ENCODE results near the gene FBXO41. TPM values are rescaled to one million over a fixed set of nuclear protein-coding genes. Genes with fewer than 3 reads are reported as not detected.

The FBXO41 gene
- total RNA-seq, 3 donors from 2014 or later (not counting 1 experiment from before 2014, with no cell fraction given), result 11.5 to 16.4 (median 13.8) TPM

GRCh38 chr2:73244580-73244979 is 39.7 kb downstream of the FBXO41 start:
- H3K9me3 ChIP-seq (ENCODE audit: control insufficient read depth, insufficient read depth, low read length), result no peaks in the 10 kb centered on the region
- Mint-ChIP-seq H3K9me3 (no peaks in the 10 kb centered on the region), H3K27me3 (ENCODE audit: low read depth in 2 of 2) (no peaks in the 10 kb centered on the region), H3K36me3 (peaks cover 22% of the 10 kb centered on the region), H3K4me1 (peaks cover 0 to 13% of the 10 kb centered on the region in 2 donors), H3K27ac (no peak overlapping the region), H3K4me3 (no peak overlapping the region)
- 88% methylated on average over 3 of the region's 3 CpGs for WGBS (ENCODE audit: insufficient coverage)
- no peaks in the 10 kb centered on the region for H3K4me1 ChIP-seq (ENCODE audit: control insufficient read depth, insufficient read depth, low read length)
- H3K36me3 ChIP-seq (ENCODE audit: control insufficient read depth, insufficient read depth, low read length), result peaks cover 86% of the 10 kb centered on the region
- TF ChIP-seq, protein P1, sequence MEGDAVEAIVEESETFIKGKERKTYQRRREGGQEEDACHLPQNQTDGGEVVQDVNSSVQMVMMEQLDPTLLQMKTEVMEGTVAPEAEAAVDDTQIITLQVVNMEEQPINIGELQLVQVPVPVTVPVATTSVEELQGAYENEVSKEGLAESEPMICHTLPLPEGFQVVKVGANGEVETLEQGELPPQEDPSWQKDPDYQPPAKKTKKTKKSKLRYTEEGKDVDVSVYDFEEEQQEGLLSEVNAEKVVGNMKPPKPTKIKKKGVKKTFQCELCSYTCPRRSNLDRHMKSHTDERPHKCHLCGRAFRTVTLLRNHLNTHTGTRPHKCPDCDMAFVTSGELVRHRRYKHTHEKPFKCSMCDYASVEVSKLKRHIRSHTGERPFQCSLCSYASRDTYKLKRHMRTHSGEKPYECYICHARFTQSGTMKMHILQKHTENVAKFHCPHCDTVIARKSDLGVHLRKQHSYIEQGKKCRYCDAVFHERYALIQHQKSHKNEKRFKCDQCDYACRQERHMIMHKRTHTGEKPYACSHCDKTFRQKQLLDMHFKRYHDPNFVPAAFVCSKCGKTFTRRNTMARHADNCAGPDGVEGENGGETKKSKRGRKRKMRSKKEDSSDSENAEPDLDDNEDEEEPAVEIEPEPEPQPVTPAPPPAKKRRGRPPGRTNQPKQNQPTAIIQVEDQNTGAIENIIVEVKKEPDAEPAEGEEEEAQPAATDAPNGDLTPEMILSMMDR (IDR thresholded peaks at IDR 0.05), result no peak
- H3K4me3 ChIP-seq (ENCODE audit: low read length), result no peak overlapping the region
- no peaks in the 10 kb centered on the region for H3K27me3 ChIP-seq (ENCODE audit: control insufficient read depth, insufficient read depth, low read length)
- DNase-seq (no peak), ATAC-seq (no peak)
- no peak overlapping the region for H3K27ac ChIP-seq (ENCODE audit: low read length)
- intact Hi-C loops (cut with micrococcal nuclease), result no loop called here

DNA sequence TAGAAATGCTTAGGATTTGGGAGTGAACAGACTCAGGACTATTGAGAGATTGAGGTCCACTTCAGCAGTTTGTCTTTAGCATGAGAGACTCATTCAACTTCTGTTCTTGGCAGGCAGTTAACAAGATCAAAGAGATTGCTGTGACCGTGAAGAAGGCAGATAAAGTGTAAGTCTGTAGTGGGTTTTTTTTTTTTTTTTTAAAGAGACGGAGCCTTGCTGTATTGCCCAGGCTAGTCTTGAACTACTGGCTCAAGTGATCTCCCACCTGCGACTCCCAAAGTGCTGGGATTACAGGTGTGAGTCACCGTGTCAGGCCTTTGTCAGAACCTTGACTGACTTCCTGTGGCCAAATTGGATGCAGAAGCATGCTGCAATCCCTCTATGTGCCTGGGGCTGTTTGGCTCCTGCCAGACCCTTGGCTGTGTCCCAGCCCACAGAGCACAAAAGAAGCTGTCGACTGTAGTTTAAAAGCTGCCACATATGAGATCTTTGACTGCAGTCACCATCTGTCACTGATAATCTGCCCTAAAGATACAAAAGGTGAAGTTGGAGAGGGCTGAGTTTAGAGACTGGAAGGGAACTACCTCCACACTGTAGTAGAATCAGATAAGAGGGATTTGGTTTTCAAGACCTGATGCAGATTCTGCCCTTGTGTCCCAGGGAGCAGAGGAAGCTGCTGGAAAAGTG is 40.3 kb downstream of the FBXO41 start:
- WGBS (ENCODE audit: insufficient coverage), result 75% methylated on average over 5 of the region's 5 CpGs

GRCh38 chr2:73239776-73240175 is 44.5 kb downstream of the FBXO41 start:
- H3K4me3 Mint-ChIP-seq, result no peak overlapping the region
- Histone ChIP-seq H3K9me3 (ENCODE audit: control insufficient read depth, insufficient read depth, low read length) (no peaks in the 10 kb centered on the region), H3K4me3 (ENCODE audit: low read length) (no peak overlapping the region), H3K27ac (ENCODE audit: low read length) (no peak overlapping the region), H3K36me3 (ENCODE audit: control insufficient read depth, insufficient read depth, low read length) (peaks cover 46% of the 10 kb centered on the region), H3K4me1 (ENCODE audit: control insufficient read depth, insufficient read depth, low read length) (peaks cover 5% of the 10 kb centered on the region), H3K27me3 (ENCODE audit: control insufficient read depth, insufficient read depth, low read length) (no peaks in the 10 kb centered on the region)
- intact Hi-C loops (cut with micrococcal nuclease), result loop anchor here (10.0 kb wide), 1 partner anchor 1215 kb away; the partner anchor contains the start of genes INO80B and WBP1
- no peaks in the 10 kb centered on the region for H3K9me3 Mint-ChIP-seq
- no peak for DNase-seq
- peak overlapping the region in 1 of 2 donors; percentile 31 for H3K27ac Mint-ChIP-seq
- TF ChIP-seq, protein P1 (IDR thresholded peaks at IDR 0.05), result no peak
- H3K36me3 Mint-ChIP-seq, result no peaks in the 10 kb centered on the region
- 80% methylated on average over 3 of the region's 3 CpGs for WGBS (ENCODE audit: insufficient coverage)
- H3K27me3 Mint-ChIP-seq (ENCODE audit: low read depth in 2 of 2), result no peaks in the 10 kb centered on the region
- ATAC-seq, result no peak
- H3K4me1 Mint-ChIP-seq, result peaks cover 27 to 30% of the 10 kb centered on the region in 2 donors

More for the DNA sequence above, 40.3 kb downstream of the FBXO41 start:
- intact Hi-C loops (cut with micrococcal nuclease), result no loop called here
- Mint-ChIP-seq H3K4me3 (no peak overlapping the region), H3K27ac (no peak overlapping the region), H3K27me3 (ENCODE audit: low read depth in 2 of 2) (no peaks in the 10 kb centered on the region), H3K9me3 (no peaks in the 10 kb centered on the region), H3K4me1 (peaks cover 0 to 13% of the 10 kb centered on the region in 2 donors), H3K36me3 (peaks cover 17% of the 10 kb centered on the region)
- no peaks in the 10 kb centered on the region for H3K27me3 ChIP-seq (ENCODE audit: control insufficient read depth, insufficient read depth, low read length)
- TF ChIP-seq, protein P1 (IDR thresholded peaks at IDR 0.05), result no peak
- DNase-seq (no peak), ATAC-seq (no peak)
- no peak overlapping the region for H3K27ac ChIP-seq (ENCODE audit: low read length)
- H3K9me3 ChIP-seq (ENCODE audit: control insufficient read depth, insufficient read depth, low read length), result no peaks in the 10 kb centered on the region
- H3K36me3 ChIP-seq (ENCODE audit: control insufficient read depth, insufficient read depth, low read length), result peaks cover 85% of the 10 kb centered on the region
- H3K4me1 ChIP-seq (ENCODE audit: control insufficient read depth, insufficient read depth, low read length), result no peaks in the 10 kb centered on the region
- no peak overlapping the region for H3K4me3 ChIP-seq (ENCODE audit: low read length)
